ENCODE data around the gene ITGB5. TPM values are rescaled to one million over a fixed set of nuclear protein-coding genes. Genes with fewer than 3 reads are reported as not detected.

Gene ITGB5
- total and polyA plus RNA-seq, 2 experiments from 2014 or later, result 54.3 to 107 TPM

- TF ChIP-seq CTCF (IDR thresholded peaks at IDR 0.05; ENCODE audit: low read depth, low read length), result no peak
- no peak for DNase-seq (ENCODE audit: low read depth in 1 of 2, low spot score in 1 of 2)
- H3K27me3 ChIP-seq, result no peaks in the 10 kb centered on the region
- H3K4me1 ChIP-seq (ENCODE audit: low read depth), result peaks cover 24% of the 10 kb centered on the region
- H3K4me3 ChIP-seq, result no peak overlapping the region
- no peaks in the 10 kb centered on the region for H3K9me3 ChIP-seq (ENCODE audit: low read depth)
- H3K36me3 ChIP-seq, result no peaks in the 10 kb centered on the region
- no peak overlapping the region for H3K27ac ChIP-seq
Measured at GRCh38 chr3:124779116-124779515, 108.0 kb downstream of the ITGB5 start.

GRCh38 chr3:124777762-124778470 is 109.2 kb downstream of the ITGB5 start:
- Histone ChIP-seq H3K27me3 (no peaks in the 10 kb centered on the region), H3K4me3 (no peak overlapping the region), H3K9me3 (ENCODE audit: low read depth) (no peaks in the 10 kb centered on the region), H3K27ac (no peak overlapping the region), H3K4me1 (ENCODE audit: low read depth) (peaks cover 24% of the 10 kb centered on the region), H3K36me3 (no peaks in the 10 kb centered on the region)
- DNase-seq (ENCODE audit: low read depth in 1 of 2, low spot score in 1 of 2), result no peak
- no peak for TF ChIP-seq CTCF (IDR thresholded peaks at IDR 0.05; ENCODE audit: low read depth, low read length)

- no peak for TF ChIP-seq CTCF (IDR thresholded peaks at IDR 0.05; ENCODE audit: low read depth, low read length)
- Histone ChIP-seq H3K27me3 (no peaks in the 10 kb centered on the region), H3K9me3 (ENCODE audit: low read depth) (no peaks in the 10 kb centered on the region), H3K36me3 (no peaks in the 10 kb centered on the region), H3K4me1 (ENCODE audit: low read depth) (peaks cover 32% of the 10 kb centered on the region), H3K4me3 (no peak overlapping the region), H3K27ac (no peak overlapping the region)
- DNase-seq (ENCODE audit: low read depth in 1 of 2, low spot score in 1 of 2), result no peak
Measured at GRCh38 chr3:124776856-124777255, 110.3 kb downstream of the ITGB5 start.

DNA sequence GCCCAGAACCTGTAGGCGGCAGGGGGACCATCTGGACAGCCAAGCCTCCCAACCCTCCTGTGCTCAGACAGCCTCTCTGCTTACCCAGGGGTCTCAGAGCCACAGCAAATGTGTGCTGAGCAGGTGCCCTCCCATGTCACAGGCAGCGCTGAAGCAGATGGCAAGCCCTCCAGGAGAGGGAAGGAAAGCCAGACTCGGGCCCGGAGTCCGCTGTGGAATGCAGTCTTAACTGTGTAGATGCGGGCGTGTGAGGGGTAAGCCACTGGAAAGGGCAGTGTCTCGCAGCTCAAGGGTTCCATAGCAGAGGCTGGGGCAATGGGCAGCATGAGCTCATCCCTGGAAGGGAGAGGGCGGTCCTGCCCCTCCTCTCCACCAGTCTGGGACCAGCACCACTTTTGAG is 111.3 kb downstream of the ITGB5 start:
- Histone ChIP-seq H3K4me1 (ENCODE audit: low read depth) (peaks cover 33% of the 10 kb centered on the region), H3K27ac (no peak overlapping the region), H3K36me3 (no peaks in the 10 kb centered on the region), H3K27me3 (no peaks in the 10 kb centered on the region), H3K9me3 (ENCODE audit: low read depth) (no peaks in the 10 kb centered on the region), H3K4me3 (no peak overlapping the region)
- no peak for TF ChIP-seq CTCF (IDR thresholded peaks at IDR 0.05; ENCODE audit: low read depth, low read length)
- no peak for DNase-seq (ENCODE audit: low read depth in 1 of 2, low spot score in 1 of 2)

DNA sequence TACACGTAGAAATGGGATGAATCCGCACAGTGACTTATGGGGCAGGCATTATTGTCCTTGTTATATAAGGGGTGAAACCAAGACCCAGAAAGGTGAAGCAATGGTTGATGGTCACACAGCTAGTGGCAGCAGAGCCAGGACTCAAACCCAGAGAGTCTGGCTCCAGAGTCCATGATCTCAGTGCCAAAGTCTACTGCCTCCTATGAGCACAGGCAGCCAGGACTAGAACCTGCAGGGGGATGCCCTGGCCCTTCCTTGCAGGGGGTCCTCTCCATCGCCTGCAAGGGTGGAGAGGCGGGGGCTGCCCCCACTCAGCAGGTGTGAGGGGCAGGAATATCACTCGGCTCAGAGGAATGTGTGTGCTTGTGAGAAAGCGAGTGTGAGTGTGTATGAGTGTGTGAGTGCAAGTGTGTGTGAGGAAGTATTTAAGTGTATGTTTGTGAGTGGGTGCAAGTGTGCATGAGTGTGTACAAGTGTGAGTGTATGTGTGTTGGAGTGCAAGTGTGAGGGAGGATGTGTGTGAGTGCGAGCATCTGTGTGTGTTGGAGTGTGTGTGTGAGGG is 112.2 kb downstream of the ITGB5 start:
- TF ChIP-seq CTCF (IDR thresholded peaks at IDR 0.05; ENCODE audit: low read depth, low read length), result no peak
- Histone ChIP-seq H3K27ac (peak overlapping the region; percentile 60), H3K4me1 (ENCODE audit: low read depth) (peaks cover 31% of the 10 kb centered on the region), H3K27me3 (no peaks in the 10 kb centered on the region), H3K9me3 (ENCODE audit: low read depth) (no peaks in the 10 kb centered on the region), H3K36me3 (no peaks in the 10 kb centered on the region), H3K4me3 (no peak overlapping the region)
- DNase-seq (ENCODE audit: low read depth in 1 of 2, low spot score in 1 of 2), result no peak
